Cardiac fibroblast (primary cell): Measurements from ENCODE around the gene B3GAT1.

ENCODE experiments used
- DNase-seq, 2 donors: peaks; one replicate each; pipeline versions ENCODE4 v3.0.0 to v3.0.0-alpha.2; 2010; ENCODE audit warnings: low read depth in 2 of 2
- H3K4me3 ChIP-seq, 2 donors: replicated peaks in 1 of 2; 1 replicate in 1 of 2; 2 replicates in 1 of 2; pipeline ENCODE4 v1.5.1; 2011; ENCODE audit warnings: low read depth in 2 of 2, low read length in 2 of 2, mild to moderate bottlenecking in 2 of 2, moderate library complexity in 1 of 2
- TF ChIP-seq, protein P1 (sequence below): IDR thresholded peaks from one replicate; pipeline ENCODE4 v1.5.1; 2011; ENCODE audit warnings: low read depth, mild to moderate bottlenecking, low read length, inconsistent platforms

Gene B3GAT1

DNA sequence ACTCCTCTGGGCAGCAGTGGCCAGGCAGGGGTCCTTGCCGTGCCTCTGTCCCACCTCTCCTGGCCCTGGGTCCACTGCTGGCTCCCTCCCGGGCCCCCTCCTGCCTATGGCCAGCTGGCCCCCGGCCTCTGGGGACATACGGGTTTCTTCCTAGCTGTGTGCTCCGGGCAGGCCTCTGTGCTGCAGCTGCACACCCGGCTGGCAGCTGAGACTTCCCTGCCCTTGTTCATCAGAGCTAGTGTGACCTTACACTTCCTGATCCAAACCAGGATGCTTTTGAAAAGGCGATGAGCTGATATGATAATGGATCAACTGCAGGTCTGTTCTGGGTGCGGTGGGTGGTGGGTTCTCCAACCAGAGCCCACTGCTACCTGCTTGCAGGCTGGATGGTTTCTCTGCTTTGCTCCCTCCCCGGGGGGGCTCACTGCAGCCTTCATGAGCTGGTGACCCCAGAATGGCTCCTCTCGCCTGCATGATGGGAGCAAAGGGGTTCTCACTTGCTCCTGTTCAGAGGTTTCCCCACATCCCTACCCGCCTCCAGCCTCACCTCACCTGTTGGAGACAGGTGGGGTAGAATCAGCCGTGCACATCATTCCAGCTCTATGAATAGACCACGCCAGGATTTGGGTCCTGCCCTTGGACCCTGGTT is 13.3 kb downstream of the B3GAT1 start:
- H3K4me3 ChIP-seq, result no peak overlapping the region
- TF ChIP-seq, protein P1, sequence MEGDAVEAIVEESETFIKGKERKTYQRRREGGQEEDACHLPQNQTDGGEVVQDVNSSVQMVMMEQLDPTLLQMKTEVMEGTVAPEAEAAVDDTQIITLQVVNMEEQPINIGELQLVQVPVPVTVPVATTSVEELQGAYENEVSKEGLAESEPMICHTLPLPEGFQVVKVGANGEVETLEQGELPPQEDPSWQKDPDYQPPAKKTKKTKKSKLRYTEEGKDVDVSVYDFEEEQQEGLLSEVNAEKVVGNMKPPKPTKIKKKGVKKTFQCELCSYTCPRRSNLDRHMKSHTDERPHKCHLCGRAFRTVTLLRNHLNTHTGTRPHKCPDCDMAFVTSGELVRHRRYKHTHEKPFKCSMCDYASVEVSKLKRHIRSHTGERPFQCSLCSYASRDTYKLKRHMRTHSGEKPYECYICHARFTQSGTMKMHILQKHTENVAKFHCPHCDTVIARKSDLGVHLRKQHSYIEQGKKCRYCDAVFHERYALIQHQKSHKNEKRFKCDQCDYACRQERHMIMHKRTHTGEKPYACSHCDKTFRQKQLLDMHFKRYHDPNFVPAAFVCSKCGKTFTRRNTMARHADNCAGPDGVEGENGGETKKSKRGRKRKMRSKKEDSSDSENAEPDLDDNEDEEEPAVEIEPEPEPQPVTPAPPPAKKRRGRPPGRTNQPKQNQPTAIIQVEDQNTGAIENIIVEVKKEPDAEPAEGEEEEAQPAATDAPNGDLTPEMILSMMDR, result no peak
- no peak for DNase-seq

DNA sequence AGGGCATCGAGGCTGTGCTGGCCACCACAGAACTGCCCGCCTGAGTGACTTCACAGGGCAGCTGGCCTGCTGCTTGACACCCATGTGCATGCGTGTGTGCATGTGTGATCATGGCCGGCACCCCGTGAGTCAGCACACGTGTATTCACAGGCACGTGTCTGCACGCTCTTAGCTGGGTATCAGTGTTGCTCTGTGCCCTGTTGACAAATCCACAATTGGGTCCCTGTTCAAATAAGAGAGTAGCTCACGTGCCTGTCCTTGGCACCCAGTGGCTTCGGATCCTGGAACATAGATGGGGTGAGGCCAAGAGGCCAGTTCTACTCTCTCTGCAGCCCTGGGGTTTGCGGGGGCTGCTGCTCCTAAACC is 14.0 kb downstream of the B3GAT1 start:
- H3K4me3 ChIP-seq, result no peak overlapping the region
- no peak for DNase-seq
- TF ChIP-seq, protein P1, result no peak

DNA sequence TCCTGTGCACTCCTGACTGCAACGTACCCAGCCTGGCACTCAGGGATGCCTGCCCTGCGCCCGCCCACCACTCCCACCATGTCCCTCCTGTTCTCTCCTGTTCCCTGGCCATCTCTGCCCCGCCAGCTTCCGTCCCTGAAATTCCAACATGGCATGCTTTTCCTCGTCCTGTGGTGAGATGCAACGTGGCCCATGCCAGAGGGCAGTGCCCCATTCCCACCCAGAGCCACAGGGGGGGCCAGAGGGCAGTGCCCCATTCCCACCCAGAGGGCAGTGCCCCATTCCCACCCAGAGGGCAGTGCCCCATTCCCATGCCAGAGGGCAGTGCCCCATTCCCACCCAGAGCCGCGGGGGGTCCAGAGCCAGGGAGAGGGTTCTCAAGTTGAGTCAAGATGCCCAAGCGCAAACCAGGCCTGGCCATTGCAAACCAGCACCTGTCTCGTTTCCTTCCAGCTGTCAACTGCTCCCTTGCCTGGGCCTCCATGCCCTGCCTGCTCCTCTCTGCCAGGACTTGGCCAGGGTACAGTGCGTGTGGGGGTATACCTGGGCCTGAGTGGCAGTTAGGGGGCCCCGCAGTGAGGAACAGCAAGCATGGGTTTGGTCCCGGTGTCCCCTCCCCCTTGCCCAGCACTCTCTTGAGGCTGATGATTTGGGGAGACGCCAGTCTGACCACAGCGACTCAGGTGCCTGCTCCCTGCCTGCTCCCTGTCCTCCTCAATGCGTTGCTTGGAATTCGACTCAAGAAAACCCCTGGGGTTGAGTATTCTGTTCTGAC is 14.6 kb downstream of the B3GAT1 start:
- TF ChIP-seq, protein P1, result no peak
- DNase-seq, result no peak
- H3K4me3 ChIP-seq, result no peak overlapping the region

DNA sequence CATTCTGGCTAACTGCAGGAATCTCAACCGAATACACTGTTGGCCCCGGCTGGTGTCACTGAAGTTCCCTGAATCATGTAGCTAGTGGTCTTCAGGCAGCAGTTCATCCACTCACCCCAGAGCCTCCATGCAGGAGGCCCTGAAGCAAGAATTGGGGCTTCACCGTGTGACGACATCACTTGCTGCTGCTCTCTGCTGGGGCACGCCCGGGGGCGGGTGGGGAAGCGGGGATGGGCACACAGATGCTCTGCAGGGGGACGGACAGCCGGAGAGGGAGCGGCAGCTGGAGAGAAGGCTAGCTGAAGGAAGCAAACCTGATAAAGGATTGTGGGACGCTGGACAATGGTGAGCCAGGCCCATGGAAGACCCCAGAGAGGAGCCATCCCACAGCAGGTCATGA is 17.0 kb downstream of the B3GAT1 start:
- H3K4me3 ChIP-seq, result no peak overlapping the region
- TF ChIP-seq, protein P1, result no peak
- DNase-seq, result no peak

DNA sequence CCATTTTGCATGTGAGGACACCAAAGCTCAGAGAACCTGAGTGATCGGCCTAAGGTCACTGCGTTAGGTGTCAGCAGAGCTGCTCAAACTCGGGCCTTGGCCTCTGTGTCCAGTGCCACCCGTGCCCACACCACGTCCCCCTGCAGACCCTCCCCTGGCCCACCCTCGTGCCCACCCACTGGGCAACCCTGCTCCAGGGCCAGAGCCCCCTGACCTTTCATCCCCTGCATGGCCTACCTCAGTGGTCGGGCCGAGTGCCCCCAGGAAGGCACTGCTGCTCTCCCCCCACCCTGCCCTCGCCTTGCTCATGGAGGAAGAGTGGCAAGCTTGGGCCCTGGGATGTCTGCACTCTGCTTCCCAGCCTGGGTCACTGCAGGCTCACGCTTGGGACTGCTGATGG is 17.7 kb downstream of the B3GAT1 start:
- TF ChIP-seq, protein P1, result no peak
- no peak for DNase-seq
- no peak overlapping the region for H3K4me3 ChIP-seq

DNA sequence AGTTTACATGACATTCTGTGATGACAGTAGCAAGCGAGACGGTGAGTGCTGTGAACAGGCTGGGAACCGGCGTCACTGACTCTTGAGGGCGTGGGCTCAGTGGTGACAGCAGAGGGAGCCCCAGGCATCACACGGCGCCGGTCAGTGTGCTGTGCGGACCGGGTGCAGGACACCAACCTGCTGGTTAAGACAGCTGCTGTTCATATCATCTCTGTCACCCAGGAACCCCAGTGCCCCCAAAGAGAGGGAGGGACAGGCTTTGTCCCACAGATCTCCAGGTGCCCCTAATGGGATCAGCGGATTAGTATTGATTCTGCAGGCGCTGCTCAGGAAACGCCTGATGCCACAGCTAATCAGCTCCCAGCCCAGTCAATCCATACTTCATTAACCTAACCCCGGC is 18.4 kb downstream of the B3GAT1 start:
- TF ChIP-seq, protein P1, result no peak
- no peak overlapping the region for H3K4me3 ChIP-seq
- DNase-seq, result no peak
